ENCODE measurements around the gene RPGRIP1. TPM values are rescaled to one million over a fixed set of nuclear protein-coding genes. Genes with fewer than 3 reads are reported as not detected.

The RPGRIP1 gene
- total and polyA plus RNA-seq, 9 of the 15 experiments (the other 6 are each of a cell fraction or from before 2014, with no cell fraction given), result 0.47 to 0.95 (median 0.65) TPM; not detected in 1

- Histone ChIP-seq H3K36me3 (ENCODE audit: control insufficient read depth, insufficient read depth, low read length) (no peaks in the 10 kb centered on the region), H3K4me3 (no peak overlapping the region), H2AFZ (ENCODE audit: low read depth, low read length) (0 out of 2 replicates have a peak overlapping the region, but pooled peaks have one; percentile 40), H3K9me3 (replicated peaks; ENCODE audit: control insufficient read depth, insufficient read depth, low read depth, low read length) (no peaks in the 10 kb centered on the region), H4K20me1 (replicated peaks; ENCODE audit: control insufficient read depth, insufficient read depth, low read length) (no peaks in the 10 kb centered on the region), H3K9me1 (ENCODE audit: control insufficient read depth, insufficient read depth, low read length) (no peaks in the 10 kb centered on the region), H3K27ac (ENCODE audit: extremely low read depth, low read depth, low read length) (no peak overlapping the region), H3K27me3 (ENCODE audit: control insufficient read depth in 2 of 2, insufficient read depth in 2 of 2, low read length in 2 of 2) (no peaks in the 10 kb centered on the region), H3K4me1 (replicated peaks in 1 of 2; ENCODE audit: control insufficient read depth in 2 of 2, insufficient read depth in 2 of 2, low read length in 2 of 2) (peaks cover 3 to 24% of the 10 kb centered on the region in 2 experiments; a peak in 3 of 5 replicates), H3K4me2 (ENCODE audit: insufficient read depth, low read length) (no peak overlapping the region), H3K9ac (ENCODE audit: insufficient read depth in 1 of 2, low read depth in 2 of 2, low read length in 2 of 2) (peak overlapping the region in 1 of 2 experiments; percentile 36; a peak in 2 of 4 replicates), H3K79me2 (ENCODE audit: control insufficient read depth, insufficient read depth, low read length) (no peaks in the 10 kb centered on the region)
- 82% methylated on average over 13 of the region's 30 CpGs for WGBS (ENCODE audit: insufficient coverage, low coverage, missing lambda C conversion rate)
- in situ Hi-C loops (cut with MboI) (no loop called here), intact Hi-C loops (cut with micrococcal nuclease) (no loop called here)
- DNase-seq (ENCODE audit: extremely low read depth in 1 of 4, low spot score in 3 of 4), result peak in 1 of 4 experiments; percentile 10
- TF ChIP-seq CBX3 (IDR thresholded peaks at IDR 0.05; ENCODE audit: borderline replicate concordance in 1 of 2, low read length in 2 of 2), result no peak
- no peak for TF ChIP-seq ZNF3 (CRISPR knock-in tag; IDR thresholded peaks at IDR 0.05)
- no peak for TF ChIP-seq CCAR2 (IDR thresholded peaks at IDR 0.05; ENCODE audit: low read depth, low read length)
- TF ChIP-seq MXD1 (CRISPR knock-in tag; IDR thresholded peaks at IDR 0.05; ENCODE audit: borderline replicate concordance, poor library complexity, severe bottlenecking), result no peak
- no peak for TF ChIP-seq KDM4B (IDR thresholded peaks at IDR 0.05; ENCODE audit: borderline replicate concordance in 2 of 2, low read depth in 1 of 2)
- TF ChIP-seq NEUROD1 (IDR thresholded peaks at IDR 0.05; ENCODE audit: borderline replicate concordance, low read depth, low read length, partially characterized antibody), result no peak
- no peak for TF ChIP-seq ELK1 (CRISPR knock-in tag; IDR thresholded peaks at IDR 0.05)
- TF ChIP-seq GABPB2 (CRISPR knock-in tag; conservative IDR thresholded peaks at IDR 0.05), result no peak
- TF ChIP-seq CREB1 (IDR thresholded peaks at IDR 0.05), result no peak
- TF ChIP-seq CREB1 (CRISPR knock-in tag; IDR thresholded peaks at IDR 0.05), result no peak
- no peak for TF ChIP-seq ZNF586 (CRISPR knock-in tag; conservative IDR thresholded peaks at IDR 0.05)
- no peak for TF ChIP-seq THRA (IDR thresholded peaks at IDR 0.05)
- no peak for TF ChIP-seq GTF2E2 (tag; IDR thresholded peaks at IDR 0.05)
- no peak for TF ChIP-seq ARID1B (IDR thresholded peaks at IDR 0.05)
- no TSS peak for BruUV-seq (replicated peaks)
- ChIA-PET CTCF (ENCODE audit: low intra/inter-chr PET ratio) (no interaction called here), POLR2A (no interaction called here)
- ATAC-seq, result no peak
- no peak for FAIRE-seq
Observed at GRCh38 chr14:21300892-21301291, 21.0 kb downstream of the RPGRIP1 start.
